ENCODE results near the gene PIP4P1.
A peak's percentile ranks its signal among the peaks of the same experiment; 100 is the strongest.

The PIP4P1 gene

GRCh38 chr14:20427231-20428009 is 33.8 kb downstream of the PIP4P1 start:
- FAIRE-seq (peak; percentile 94), DNase-seq (ENCODE audit: insufficient read length, low spot score) (peak; percentile 58)
- TF ChIP-seq PAX5 (IDR thresholded peaks at IDR 0.05; ENCODE audit: insufficient read depth, low read length, severe bottlenecking) (no peak), SPI1 (IDR thresholded peaks at IDR 0.05; ENCODE audit: low read depth, low read length) (peak; percentile 96)

DNA sequence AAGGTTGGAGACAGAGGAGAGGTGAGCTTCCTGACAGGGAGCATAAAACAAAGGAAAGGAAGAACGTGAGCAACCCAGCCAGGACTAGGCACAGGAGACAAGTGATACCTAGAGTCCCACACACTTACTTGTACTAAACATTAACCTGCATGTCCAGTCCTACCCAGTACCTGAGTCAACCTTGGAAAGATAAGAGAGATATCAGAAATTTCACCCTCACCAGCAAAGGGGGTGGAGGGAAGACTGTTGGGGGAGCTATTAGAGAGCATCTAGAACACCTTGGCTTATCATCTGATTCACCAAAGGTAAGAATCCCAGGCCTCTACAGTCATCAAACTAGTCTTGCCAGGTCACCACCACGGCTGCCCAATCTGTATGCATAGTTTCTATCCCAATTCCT is 36.4 kb downstream of the PIP4P1 start:
- FAIRE-seq: no peak
- no peak for DNase-seq (ENCODE audit: insufficient read length, low spot score)
- no peak for TF ChIP-seq POLR2A (IDR thresholded peaks at IDR 0.05; ENCODE audit: low read depth, low read length)
- no peak for TF ChIP-seq TAF1 (IDR thresholded peaks at IDR 0.05; ENCODE audit: low read depth, low read length)
- TF ChIP-seq SPI1 (IDR thresholded peaks at IDR 0.05; ENCODE audit: low read depth, low read length): no peak
- TF ChIP-seq POLR2AphosphoS5 (IDR thresholded peaks at IDR 0.05; ENCODE audit: low read depth, low read length): no peak
- no peak for TF ChIP-seq PAX5 (IDR thresholded peaks at IDR 0.05; ENCODE audit: insufficient read depth, low read length, severe bottlenecking)
- TF ChIP-seq POU2F2 (IDR thresholded peaks at IDR 0.05; ENCODE audit: low read depth, low read length): no peak

DNA sequence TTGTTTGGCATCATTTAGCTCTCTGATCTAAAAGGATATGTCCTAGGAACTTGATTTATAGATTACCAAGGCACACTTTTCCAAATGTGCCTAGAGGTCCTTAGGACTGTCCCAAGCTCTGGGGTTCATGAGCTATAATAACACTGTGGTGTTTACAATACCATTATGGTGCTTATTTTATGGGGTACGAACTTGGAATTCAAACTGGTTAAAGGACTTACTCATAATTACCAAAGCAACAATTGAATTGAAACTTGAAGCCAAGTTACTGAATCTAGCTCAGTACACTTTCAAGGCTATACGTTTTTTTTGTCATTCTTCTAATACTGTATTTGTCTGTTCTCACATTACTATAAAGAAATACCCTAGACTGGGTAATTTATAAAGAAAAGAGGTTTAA is 38.3 kb downstream of the PIP4P1 start:
- no peak for DNase-seq (ENCODE audit: insufficient read length, low spot score)
- no peak for TF ChIP-seq POLR2A (IDR thresholded peaks at IDR 0.05; ENCODE audit: low read depth, low read length)
- TF ChIP-seq SPI1 (IDR thresholded peaks at IDR 0.05; ENCODE audit: low read depth, low read length): no peak
- TF ChIP-seq PAX5 (IDR thresholded peaks at IDR 0.05; ENCODE audit: insufficient read depth, low read length, severe bottlenecking): no peak
- no peak for TF ChIP-seq POU2F2 (IDR thresholded peaks at IDR 0.05; ENCODE audit: low read depth, low read length)
- no peak for TF ChIP-seq POLR2AphosphoS5 (IDR thresholded peaks at IDR 0.05; ENCODE audit: low read depth, low read length)
- no peak for TF ChIP-seq TAF1 (IDR thresholded peaks at IDR 0.05; ENCODE audit: low read depth, low read length)
- FAIRE-seq: no peak

- no peak for FAIRE-seq
- TF ChIP-seq TAF1 (IDR thresholded peaks at IDR 0.05; ENCODE audit: low read depth, low read length) (no peak), PAX5 (IDR thresholded peaks at IDR 0.05; ENCODE audit: insufficient read depth, low read length, severe bottlenecking) (no peak), POLR2A (IDR thresholded peaks at IDR 0.05; ENCODE audit: low read depth, low read length) (no peak), SPI1 (IDR thresholded peaks at IDR 0.05; ENCODE audit: low read depth, low read length) (no peak), POU2F2 (IDR thresholded peaks at IDR 0.05; ENCODE audit: low read depth, low read length) (no peak)
- DNase-seq (ENCODE audit: insufficient read length, low spot score): no peak
These were observed 40.0 kb downstream of the PIP4P1 start for GRCh38 chr14:20421267-20421666.

GRCh38 chr14:20419419-20419818 is 41.8 kb downstream of the PIP4P1 start:
- no peak for FAIRE-seq
- TF ChIP-seq PAX5 (IDR thresholded peaks at IDR 0.05; ENCODE audit: insufficient read depth, low read length, severe bottlenecking) (no peak), POLR2AphosphoS5 (IDR thresholded peaks at IDR 0.05; ENCODE audit: low read depth, low read length) (no peak), POLR2A (IDR thresholded peaks at IDR 0.05; ENCODE audit: low read depth, low read length) (no peak), SPI1 (IDR thresholded peaks at IDR 0.05; ENCODE audit: low read depth, low read length) (no peak), POU2F2 (IDR thresholded peaks at IDR 0.05; ENCODE audit: low read depth, low read length) (no peak)
- no peak for DNase-seq (ENCODE audit: insufficient read length, low spot score)

- no peak for TF ChIP-seq POLR2AphosphoS5 (IDR thresholded peaks at IDR 0.05; ENCODE audit: low read depth, low read length)
- TF ChIP-seq PAX5 (IDR thresholded peaks at IDR 0.05; ENCODE audit: insufficient read depth, low read length, severe bottlenecking): no peak
- no peak for TF ChIP-seq POLR2A (IDR thresholded peaks at IDR 0.05; ENCODE audit: low read depth, low read length)
- TF ChIP-seq TAF1 (IDR thresholded peaks at IDR 0.05; ENCODE audit: low read depth, low read length): no peak
- no peak for TF ChIP-seq SPI1 (IDR thresholded peaks at IDR 0.05; ENCODE audit: low read depth, low read length)
- TF ChIP-seq POU2F2 (IDR thresholded peaks at IDR 0.05; ENCODE audit: low read depth, low read length): no peak
- no peak for FAIRE-seq
These were observed 42.7 kb downstream of the PIP4P1 start for GRCh38 chr14:20418501-20418909.

DNA sequence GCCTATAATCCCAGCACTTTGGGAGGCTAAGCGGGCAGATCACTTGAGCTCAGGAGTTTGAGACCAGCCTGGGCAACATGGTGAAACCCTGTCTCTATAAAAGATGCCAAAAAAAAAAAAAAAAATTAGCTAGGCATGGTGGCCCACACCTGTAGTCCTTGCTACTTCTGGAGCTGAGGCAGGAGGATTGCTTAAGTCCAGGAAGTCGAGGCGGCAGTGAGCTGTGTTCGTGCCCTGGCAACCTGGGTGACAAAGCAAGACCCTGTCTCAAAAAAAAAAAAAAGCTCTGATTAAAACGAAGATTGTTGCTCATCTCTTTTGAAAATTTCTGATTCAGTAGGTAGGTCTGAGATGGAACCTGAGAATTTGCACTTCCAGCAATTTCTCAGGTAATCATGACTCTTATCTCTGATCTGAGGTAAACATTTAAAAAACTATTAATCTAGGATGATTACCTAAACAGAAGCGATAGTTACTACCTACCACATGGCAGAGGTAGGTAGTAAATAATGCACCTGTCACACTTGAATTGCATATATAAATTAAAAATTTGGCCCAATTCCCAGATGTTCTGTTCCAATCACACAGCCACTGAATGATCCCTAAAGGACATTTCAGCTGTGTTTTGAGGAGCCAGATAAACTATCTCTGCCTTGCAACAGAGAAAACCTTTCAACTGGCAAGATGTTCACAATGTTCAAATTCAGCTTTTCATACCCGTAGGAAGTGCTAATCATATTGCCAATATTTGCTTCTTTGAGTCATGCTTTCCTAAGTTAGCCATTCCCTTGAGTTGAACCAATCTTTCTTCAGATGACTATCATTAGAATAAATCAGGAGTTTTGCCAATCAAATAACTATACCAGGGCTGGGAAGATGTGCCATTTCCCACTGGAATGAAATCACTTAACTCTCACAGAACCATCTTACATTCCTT is 43.7 kb downstream of the PIP4P1 start:
- no peak for FAIRE-seq

More at GRCh38 chr14:20418501-20418909, 42.7 kb downstream of the PIP4P1 start:
- DNase-seq (ENCODE audit: insufficient read length, low spot score): no peak

DNA sequence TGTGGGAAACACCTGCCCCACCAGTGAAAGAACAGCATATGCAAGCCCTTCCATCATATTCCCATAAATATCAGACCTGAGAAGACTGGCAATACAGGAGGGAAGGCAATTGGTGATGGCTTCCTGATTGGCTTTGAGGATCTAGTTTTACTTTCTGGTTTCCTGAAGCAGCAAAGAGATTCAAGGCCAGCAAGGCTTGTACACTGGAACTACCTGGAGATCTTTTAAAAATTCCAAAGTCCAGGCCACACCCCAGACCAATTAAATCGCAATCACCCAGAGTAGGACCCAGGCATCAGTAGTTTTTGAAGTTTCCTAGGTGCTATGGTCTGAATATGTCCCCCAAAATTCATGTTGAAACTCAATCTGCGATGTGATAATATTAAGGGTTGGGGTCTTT is 45.0 kb downstream of the PIP4P1 start:
- TF ChIP-seq POU2F2 (IDR thresholded peaks at IDR 0.05; ENCODE audit: low read depth, low read length) (no peak), POLR2AphosphoS5 (IDR thresholded peaks at IDR 0.05; ENCODE audit: low read depth, low read length) (no peak), TAF1 (IDR thresholded peaks at IDR 0.05; ENCODE audit: low read depth, low read length) (no peak), POLR2A (IDR thresholded peaks at IDR 0.05; ENCODE audit: low read depth, low read length) (no peak), SPI1 (IDR thresholded peaks at IDR 0.05; ENCODE audit: low read depth, low read length) (no peak), PAX5 (IDR thresholded peaks at IDR 0.05; ENCODE audit: insufficient read depth, low read length, severe bottlenecking) (no peak)
- FAIRE-seq (no peak), DNase-seq (ENCODE audit: insufficient read length, low spot score) (no peak)

More for the DNA sequence above, 43.7 kb downstream of the PIP4P1 start:
- no peak for DNase-seq (ENCODE audit: insufficient read length, low spot score)
- TF ChIP-seq POLR2A (IDR thresholded peaks at IDR 0.05; ENCODE audit: low read depth, low read length) (no peak), POLR2AphosphoS5 (IDR thresholded peaks at IDR 0.05; ENCODE audit: low read depth, low read length) (no peak), TAF1 (IDR thresholded peaks at IDR 0.05; ENCODE audit: low read depth, low read length) (no peak)

GRCh38 chr14:20415782-20416206 is 45.4 kb downstream of the PIP4P1 start:
- TF ChIP-seq POLR2AphosphoS5 (IDR thresholded peaks at IDR 0.05; ENCODE audit: low read depth, low read length) (no peak), SPI1 (IDR thresholded peaks at IDR 0.05; ENCODE audit: low read depth, low read length) (no peak), PAX5 (IDR thresholded peaks at IDR 0.05; ENCODE audit: insufficient read depth, low read length, severe bottlenecking) (no peak), POLR2A (IDR thresholded peaks at IDR 0.05; ENCODE audit: low read depth, low read length) (no peak), POU2F2 (IDR thresholded peaks at IDR 0.05; ENCODE audit: low read depth, low read length) (no peak), TAF1 (IDR thresholded peaks at IDR 0.05; ENCODE audit: low read depth, low read length) (no peak)
- FAIRE-seq: peak; percentile 75
- DNase-seq (ENCODE audit: insufficient read length, low spot score): no peak
